ENCODE data around the gene TLX3.

TLX3 gene

DNA sequence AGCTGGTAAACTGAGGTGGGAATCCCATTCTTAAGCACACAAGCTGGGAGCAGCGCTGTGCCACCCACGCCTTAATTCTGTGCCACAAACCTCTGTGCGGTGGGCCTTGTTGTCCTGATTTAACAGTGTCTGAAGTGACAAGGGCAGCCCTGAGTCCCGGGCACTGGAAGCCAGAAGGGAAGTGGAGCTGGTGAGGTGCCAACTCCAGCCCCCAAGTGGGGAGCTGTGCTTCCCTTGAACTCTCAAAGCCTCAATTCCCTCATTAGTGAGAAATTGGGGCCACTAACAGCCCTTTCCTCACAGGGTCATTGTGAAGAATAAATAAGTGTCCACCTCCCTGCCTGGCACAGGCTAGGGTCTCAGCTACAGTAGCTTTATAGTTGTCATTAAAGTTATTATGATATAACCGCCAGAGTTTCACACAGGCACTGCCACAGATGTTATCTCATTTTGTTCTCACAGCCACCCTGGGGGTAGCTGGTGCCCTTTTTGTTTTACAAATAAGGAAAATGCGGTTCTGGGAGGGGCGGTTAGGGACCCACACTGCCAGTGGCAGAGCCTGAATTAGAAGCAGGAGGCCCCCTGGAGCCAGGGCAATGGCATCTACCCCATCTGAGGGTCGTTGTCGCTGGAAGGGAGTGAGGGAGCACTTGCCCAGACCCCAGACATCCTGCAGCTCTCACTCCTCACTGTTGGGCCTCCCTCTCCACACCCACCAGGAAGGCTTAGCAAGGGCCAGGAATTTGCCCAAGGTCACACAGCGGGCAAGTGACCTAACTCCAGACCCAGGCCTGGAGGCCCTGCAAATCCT lies 2.1 kb upstream of the TLX3 start:
- TF ChIP-seq, protein P1, sequence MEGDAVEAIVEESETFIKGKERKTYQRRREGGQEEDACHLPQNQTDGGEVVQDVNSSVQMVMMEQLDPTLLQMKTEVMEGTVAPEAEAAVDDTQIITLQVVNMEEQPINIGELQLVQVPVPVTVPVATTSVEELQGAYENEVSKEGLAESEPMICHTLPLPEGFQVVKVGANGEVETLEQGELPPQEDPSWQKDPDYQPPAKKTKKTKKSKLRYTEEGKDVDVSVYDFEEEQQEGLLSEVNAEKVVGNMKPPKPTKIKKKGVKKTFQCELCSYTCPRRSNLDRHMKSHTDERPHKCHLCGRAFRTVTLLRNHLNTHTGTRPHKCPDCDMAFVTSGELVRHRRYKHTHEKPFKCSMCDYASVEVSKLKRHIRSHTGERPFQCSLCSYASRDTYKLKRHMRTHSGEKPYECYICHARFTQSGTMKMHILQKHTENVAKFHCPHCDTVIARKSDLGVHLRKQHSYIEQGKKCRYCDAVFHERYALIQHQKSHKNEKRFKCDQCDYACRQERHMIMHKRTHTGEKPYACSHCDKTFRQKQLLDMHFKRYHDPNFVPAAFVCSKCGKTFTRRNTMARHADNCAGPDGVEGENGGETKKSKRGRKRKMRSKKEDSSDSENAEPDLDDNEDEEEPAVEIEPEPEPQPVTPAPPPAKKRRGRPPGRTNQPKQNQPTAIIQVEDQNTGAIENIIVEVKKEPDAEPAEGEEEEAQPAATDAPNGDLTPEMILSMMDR (IDR thresholded peaks at IDR 0.05): no peak

DNA sequence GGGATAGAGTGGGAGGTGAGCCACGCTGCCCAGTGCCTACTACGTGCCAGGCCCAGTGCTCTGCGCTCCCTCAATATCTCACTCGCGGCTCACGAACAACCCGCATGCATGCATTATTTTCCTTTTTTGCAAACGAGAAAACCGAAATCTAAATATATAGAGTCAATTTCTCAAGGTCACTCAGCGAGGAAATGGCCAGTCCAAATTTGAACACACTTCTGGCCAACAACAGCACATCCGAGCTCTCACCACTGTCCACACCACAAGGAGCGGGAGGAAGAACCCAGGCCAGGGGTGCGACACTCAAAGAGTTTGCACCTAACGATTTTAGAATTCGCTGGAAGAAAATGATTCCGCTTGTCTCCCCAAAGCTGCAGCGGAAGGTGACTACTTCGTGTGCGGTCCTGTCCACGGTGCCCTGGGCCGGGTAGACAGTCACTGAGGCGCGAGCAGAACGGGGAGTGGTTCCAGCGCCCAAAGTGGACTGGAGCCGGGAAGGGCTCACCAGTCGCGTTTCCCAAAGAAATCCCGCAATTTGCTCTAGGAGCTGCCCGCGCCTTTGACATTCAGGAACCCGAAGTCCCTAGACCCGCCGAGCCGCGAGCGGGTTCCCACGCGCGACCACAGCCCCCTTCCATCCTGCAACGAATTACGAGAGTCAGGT lies 1.1 kb upstream of the TLX3 start:
- TF ChIP-seq, protein P1 (IDR thresholded peaks at IDR 0.05): no peak

DNA sequence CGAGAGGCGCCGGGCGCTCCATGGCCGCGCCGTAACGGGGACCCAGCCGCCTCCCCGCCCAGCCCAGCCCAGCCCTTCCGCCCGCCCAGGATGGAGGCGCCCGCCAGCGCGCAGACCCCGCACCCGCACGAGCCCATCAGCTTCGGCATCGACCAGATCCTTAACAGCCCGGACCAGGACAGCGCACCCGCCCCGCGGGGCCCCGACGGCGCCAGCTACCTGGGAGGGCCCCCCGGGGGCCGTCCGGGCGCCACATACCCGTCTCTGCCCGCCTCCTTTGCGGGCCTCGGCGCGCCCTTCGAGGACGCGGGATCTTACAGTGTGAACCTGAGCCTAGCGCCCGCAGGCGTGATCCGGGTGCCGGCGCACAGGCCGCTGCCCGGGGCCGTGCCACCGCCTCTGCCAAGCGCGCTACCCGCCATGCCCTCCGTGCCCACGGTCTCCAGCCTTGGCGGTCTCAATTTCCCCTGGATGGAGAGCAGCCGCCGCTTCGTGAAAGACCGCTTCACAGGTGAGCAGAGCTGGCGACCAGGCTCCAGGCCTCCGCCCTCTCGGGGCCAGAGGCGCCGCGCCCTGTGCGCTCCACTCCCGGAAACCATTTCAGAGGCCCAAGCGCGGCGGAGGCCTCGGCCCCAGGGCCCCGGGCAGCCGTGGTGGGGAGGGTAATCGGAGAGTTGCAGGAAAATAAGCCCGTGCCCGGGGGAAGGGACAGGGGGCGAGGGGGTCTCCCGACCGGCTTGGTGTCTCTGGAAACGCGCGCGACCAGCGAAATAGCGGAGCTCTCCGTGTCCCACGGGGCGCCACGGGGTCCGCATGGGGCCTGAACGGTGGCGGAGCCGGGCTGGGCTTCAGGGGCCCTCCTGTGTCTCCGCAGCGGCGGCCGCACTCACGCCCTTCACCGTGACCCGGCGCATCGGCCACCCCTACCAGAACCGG lies 496 bp downstream of the TLX3 start:
- TF ChIP-seq, protein P1 (IDR thresholded peaks at IDR 0.05): no peak

DNA sequence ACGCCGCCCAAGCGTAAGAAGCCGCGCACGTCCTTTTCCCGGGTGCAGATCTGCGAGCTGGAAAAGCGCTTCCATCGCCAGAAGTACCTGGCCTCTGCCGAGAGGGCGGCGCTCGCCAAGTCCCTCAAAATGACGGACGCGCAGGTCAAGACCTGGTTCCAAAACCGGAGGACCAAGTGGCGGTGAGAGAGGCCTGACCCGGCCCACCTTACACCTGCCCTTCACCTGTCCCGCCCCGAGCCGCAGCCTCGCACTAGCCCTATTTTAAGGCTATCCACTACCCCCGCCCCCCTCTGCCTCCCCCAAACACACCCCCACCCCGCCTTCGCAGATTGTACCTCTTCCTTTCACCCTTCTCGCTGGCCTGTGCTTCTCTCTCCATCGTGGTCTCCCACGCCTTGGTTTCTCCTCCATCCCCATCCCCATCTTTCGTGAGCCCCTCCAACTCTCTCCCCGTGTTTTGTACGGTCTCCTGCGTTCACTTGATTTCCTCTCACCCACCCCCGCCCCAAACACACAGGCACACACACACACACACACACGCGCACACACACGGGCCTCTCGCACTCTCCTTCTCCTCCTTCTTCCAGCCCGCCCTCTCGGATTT lies 1.3 kb downstream of the TLX3 start:
- TF ChIP-seq, protein P1 (IDR thresholded peaks at IDR 0.05): no peak

DNA sequence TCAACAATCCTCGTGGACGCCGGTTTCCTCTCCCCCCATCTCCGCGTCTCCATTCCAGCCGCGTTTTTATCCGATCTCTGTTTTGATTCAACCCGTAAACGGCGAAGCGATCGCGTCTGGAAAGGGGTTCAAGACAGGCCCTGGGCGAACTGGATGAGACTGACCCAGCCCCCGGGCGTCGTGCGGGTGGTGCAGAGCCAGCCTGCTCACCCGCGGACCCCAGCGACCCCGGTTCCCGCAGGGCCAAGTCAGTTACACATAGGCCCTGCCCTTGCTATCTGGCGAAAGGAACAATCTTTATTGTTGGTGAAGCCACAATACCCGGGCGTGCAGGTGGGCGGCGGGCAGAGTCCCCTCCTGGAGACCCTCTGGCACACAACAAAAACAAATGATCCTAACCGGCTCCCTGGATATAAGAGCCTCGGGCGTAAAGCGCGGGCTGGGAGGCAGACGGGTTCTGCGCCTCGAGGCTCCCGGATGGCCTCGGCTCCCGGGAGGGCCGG lies 1.8 kb downstream of the TLX3 start:
- TF ChIP-seq, protein P1 (IDR thresholded peaks at IDR 0.05): no peak

DNA sequence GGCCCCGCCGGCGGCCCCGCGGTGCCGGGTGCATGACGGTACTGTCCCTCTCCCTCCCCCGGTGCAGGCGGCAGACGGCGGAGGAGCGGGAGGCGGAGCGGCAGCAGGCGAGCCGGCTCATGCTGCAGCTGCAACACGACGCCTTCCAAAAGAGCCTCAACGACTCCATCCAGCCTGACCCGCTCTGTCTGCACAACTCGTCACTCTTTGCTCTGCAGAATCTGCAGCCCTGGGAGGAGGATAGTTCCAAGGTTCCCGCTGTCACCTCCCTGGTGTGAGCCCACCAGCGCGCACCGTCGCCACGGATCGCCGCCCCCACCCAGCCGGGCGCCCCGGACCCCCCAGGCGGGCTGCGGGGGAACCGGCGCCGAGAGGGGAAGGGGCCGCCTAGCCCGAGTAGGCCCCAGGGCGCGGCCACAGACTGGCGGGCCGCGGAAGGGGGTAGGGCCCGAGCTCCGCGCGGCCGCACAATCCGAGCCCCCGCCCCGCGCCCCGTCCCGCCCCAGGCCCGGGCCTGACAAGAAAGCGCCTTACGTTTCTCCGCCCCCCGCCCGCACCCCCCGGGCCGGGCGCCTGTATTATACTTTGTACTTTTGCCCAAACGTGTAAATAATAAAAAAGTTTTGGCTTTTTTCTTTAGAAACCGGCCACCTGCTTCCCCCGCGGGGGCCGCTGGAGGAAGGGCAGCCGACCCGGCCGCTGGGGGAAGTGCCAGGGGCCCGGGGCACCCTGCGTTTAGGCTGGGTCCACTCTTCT lies 2.5 kb downstream of the TLX3 start:
- TF ChIP-seq, protein P1 (IDR thresholded peaks at IDR 0.05): no peak

Measured in LNCAP (cell line).